Spleen (tissue), 11 donors: ENCODE results near the gene NDUFS8. TPM values are rescaled to one million over a fixed set of nuclear protein-coding genes. Genes with fewer than 3 reads are reported as not detected.

Source experiments
- DNase-seq: peaks from one replicate; pipeline ENCODE4 v3.0.0-alpha.2; 2020
- H3K27ac ChIP-seq, 8 donors: fragments of 200-600 bp; sonication (generic) in 7 of 8; 1 replicate in 4 of 8; 2 replicates in 4 of 8; pipeline versions ENCODE4 v1.5.0 to v1.8.0; 2016 to 2021; ENCODE audit warnings: inconsistent platforms in 4 of 8, mild to moderate bottlenecking in 4 of 8, moderate library complexity in 1 of 8
- H3K27me3 ChIP-seq, 7 donors: fragments of 200-600 bp; sonication (generic) in 6 of 7; replicated peaks in 1 of 7; 1 replicate in 4 of 7; 2 replicates in 3 of 7; pipeline versions ENCODE4 v1.5.0 to v1.8.0; 2016 to 2021; ENCODE audit warnings: inconsistent platforms in 3 of 7, mild to moderate bottlenecking in 1 of 7
- H3K36me3 ChIP-seq, 6 donors: fragments of 200-600 bp; sonication (generic) in 5 of 6; 1 replicate in 4 of 6; 2 replicates in 2 of 6; pipeline versions ENCODE4 v1.5.0 to v1.8.0; 2016 to 2021; ENCODE audit warnings: inconsistent platforms in 2 of 6
- H3K4me1 ChIP-seq, 6 donors: fragments of 200-600 bp; sonication (generic) in 5 of 6; 1 replicate in 3 of 6; 2 replicates in 3 of 6; pipeline versions ENCODE4 v1.5.0 to v1.8.0; 2016 to 2021; ENCODE audit warnings: inconsistent platforms in 3 of 6
- H3K4me3 ChIP-seq, 8 donors: fragments of 200-600 bp; sonication (generic) in 7 of 8; 1 replicate in 4 of 8; 2 replicates in 4 of 8; pipeline versions ENCODE4 v1.5.0 to v1.8.0; 2016 to 2021; ENCODE audit warnings: inconsistent platforms in 4 of 8, mild to moderate bottlenecking in 4 of 8, moderate library complexity in 2 of 8
- H3K9me3 ChIP-seq, 8 donors: fragments of 200-600 bp; sonication (generic) in 7 of 8; 1 replicate in 4 of 8; 2 replicates in 4 of 8; pipeline versions ENCODE4 v1.5.0 to v1.8.0; 2016 to 2021; ENCODE audit warnings: inconsistent platforms in 4 of 8
- CTCF ChIP-seq, 11 experiments: fragments of 200-600 bp in 7 of 11; fragments of 450-650 bp in 4 of 11; sonication (generic) in 4 of 11; IDR thresholded peaks in 8 of 11; conservative IDR thresholded peaks in 3 of 11; 1 replicate in 7 of 11; 2 replicates in 4 of 11; pipeline versions ENCODE4 v1.4.0 to v1.8.0; 2016 to 2021; ENCODE audit warnings: antibody characterized with exemption in 11 of 11, inconsistent platforms in 4 of 11, mild to moderate bottlenecking in 1 of 11
- POLR2A ChIP-seq, 3 donors: fragments of 450-650 bp; IDR thresholded peaks; one replicate each; pipeline ENCODE4 v1.5.1; 2017; ENCODE audit warnings: antibody characterized with exemption in 3 of 3, mild to moderate bottlenecking in 1 of 3
- POLR2AphosphoS5 ChIP-seq, 3 donors: sonication (generic); formaldehyde crosslinking; IDR thresholded peaks; one replicate each; pipeline ENCODE4 v1.5.1; 2017; ENCODE audit warnings: antibody characterized with exemption in 3 of 3
- WGBS, 5 donors: extraction: QIAGEN DNeasy Blood & Tissue Kit in 3 of 5; methylation state at CpG; one replicate each; pipeline versions ENCODE4 v1.1.5 to v1.1.7; 2013 to 2018; 5-methylcytosine and 5-hydroxymethylcytosine counted together
- intact Hi-C: fragments of 100-400 bp; cut with DNase I; formaldehyde crosslinking; loops from one replicate; pipeline ENCODE4 v1.15.0; 2023; ENCODE audit warnings: low total_unique reads
- polyA plus RNA-seq, 3 donors: library from polyadenylated mRNA; stranded (reverse); fragments of 200-250 nt; gene quantifications; one replicate each; pipeline ENCODE4 v1.2.1, GENCODE V29; 2013
- total RNA-seq, 7 donors: library from RNA; depleted of rRNA in 3 of 7; stranded (reverse); fragments of >200 nt in 3 of 7; fragmentation: NEBNext Ultra II Directional in 4 of 7; extraction: Animal tissue kit (Norgen Biotek cat#: 25700) in 4 of 7; gene quantifications; one replicate each; pipeline versions ENCODE4 v1.1.0 to v1.2.1, GENCODE V29; 2016 to 2021
- donor health status: healthy with polysubstance abuse.
- donor health status: DM: no; HTN: no; CAD: no; lungs with moderate emphysema.
- donor health status: DM: no; HTN: no; CAD: no.
- donor health status: Bipolar disorder and iron deficiency.
- donor health status: healthy.
- donor health status: DM: no; HTN: no; CAD: no.
- donor health status: DM: yes; HTN: yes; CAD: no.

NDUFS8 gene
- total and polyA plus RNA-seq, 10 donors = 75.4 to 132 (median 95.1) TPM

- intact Hi-C loops = no loop called here
- DNase-seq = peak; percentile 72
- H3K4me1 ChIP-seq = peaks cover 0 to 9% (median 0%) of the 10 kb centered on the region in 6 donors
- peaks cover 2 to 95% (median 85%) of the 10 kb centered on the region in 6 donors for H3K36me3 ChIP-seq
- no peak overlapping the region for H3K27ac ChIP-seq
- H3K4me3 ChIP-seq = no peak overlapping the region
- no peaks in the 10 kb centered on the region for H3K9me3 ChIP-seq
- H3K27me3 ChIP-seq = no peaks in the 10 kb centered on the region
- 92 to 96% (median 95%) methylated on average over 25 to 40 of the region's 40 CpGs for WGBS, 5 donors
- peak in 2 of 3 donors; percentile 4 to 65 for TF ChIP-seq POLR2AphosphoS5 (IDR thresholded peaks at IDR 0.05)
- no peak for TF ChIP-seq POLR2A (IDR thresholded peaks at IDR 0.05)
Measured at GRCh38 chr11:68049509-68050370, 19.3 kb downstream of the NDUFS8 start.

GRCh38 chr11:68050371-68050841 is 19.9 kb downstream of the NDUFS8 start:
- Histone ChIP-seq H3K4me1 (peaks cover 0 to 9% (median 0%) of the 10 kb centered on the region in 6 donors), H3K27me3 (no peaks in the 10 kb centered on the region), H3K9me3 (no peaks in the 10 kb centered on the region), H3K36me3 (peaks cover 2 to 89% (median 78%) of the 10 kb centered on the region in 6 donors), H3K4me3 (no peak overlapping the region), H3K27ac (peak overlapping the region in 1 of 8 donors; percentile 12)
- DNase-seq = no peak
- TF ChIP-seq POLR2A (IDR thresholded peaks at IDR 0.05) (no peak), CTCF (IDR thresholded peaks at IDR 0.05 in 8 of 11, conservative IDR thresholded peaks at IDR 0.05 in 3 of 11) (no peak), POLR2AphosphoS5 (IDR thresholded peaks at IDR 0.05) (peak in 1 of 3 donors; percentile 46)
- 94 to 98% (median 95%) methylated on average over 13 to 18 of the region's 18 CpGs for WGBS, 5 donors
- intact Hi-C loops = no loop called here

- no peak overlapping the region for H3K4me3 ChIP-seq
- intact Hi-C loops = no loop called here
- H3K36me3 ChIP-seq = peaks cover 2 to 78% (median 67%) of the 10 kb centered on the region in 6 donors
- no peaks in the 10 kb centered on the region for H3K9me3 ChIP-seq
- peaks cover 0 to 9% (median 0%) of the 10 kb centered on the region in 6 donors for H3K4me1 ChIP-seq
- peak overlapping the region in 2 of 8 donors; percentile 5 to 12 for H3K27ac ChIP-seq
- no peak for DNase-seq
- WGBS, 5 donors = 80 to 87% (median 85%) methylated on average over 8 to 14 of the region's 14 CpGs
- TF ChIP-seq POLR2A (IDR thresholded peaks at IDR 0.05) (no peak), POLR2AphosphoS5 (IDR thresholded peaks at IDR 0.05) (peak in 2 of 3 donors; percentile 19 to 32)
- no peaks in the 10 kb centered on the region for H3K27me3 ChIP-seq
Measured at GRCh38 chr11:68051191-68052136, 21.0 kb downstream of the NDUFS8 start.

GRCh38 chr11:68052137-68052873 is 21.8 kb downstream of the NDUFS8 start:
- peaks cover 2 to 72% (median 61%) of the 10 kb centered on the region in 6 donors for H3K36me3 ChIP-seq
- H3K27ac ChIP-seq = peak overlapping the region in 2 of 8 donors; percentile 5 to 12
- WGBS, 5 donors = 91 to 95% (median 93%) methylated on average over 15 of the region's 15 CpGs
- no peak for DNase-seq
- H3K4me1 ChIP-seq = peaks cover 0 to 9% (median 0%) of the 10 kb centered on the region in 6 donors
- intact Hi-C loops = no loop called here
- no peaks in the 10 kb centered on the region for H3K9me3 ChIP-seq
- H3K27me3 ChIP-seq = no peaks in the 10 kb centered on the region
- no peak for TF ChIP-seq CTCF (IDR thresholded peaks at IDR 0.05 in 8 of 11, conservative IDR thresholded peaks at IDR 0.05 in 3 of 11)
- peak in 1 of 3 donors; percentile 23 for TF ChIP-seq POLR2AphosphoS5 (IDR thresholded peaks at IDR 0.05)
- H3K4me3 ChIP-seq = no peak overlapping the region
